Neural cell (in vitro differentiated cells): ENCODE measurements around the gene GLE1. TPM values are rescaled to one million over a fixed set of nuclear protein-coding genes. Genes with fewer than 3 reads are reported as not detected.
"Not testable (repeated sequence)": the region's sequence is repeated elsewhere in the genome, so short reads cannot be mapped to it uniquely, and the experiment has no call there.

Source experiments
- H2AFZ ChIP-seq: fragments of 200-600, 300-800 bp; sonication (generic), shearing (Covaris generic); 2 replicates; pipeline ENCODE4 v1.6.0; 2014; ENCODE audit warnings: low read depth, mild to moderate bottlenecking, antibody characterized with exemption, low read length, moderate library complexity
- H3F3A ChIP-seq: fragments of 200-600 bp; shearing (Covaris generic); 2 replicates; pipeline ENCODE4 v1.6.1; 2016; ENCODE audit warnings: mild to moderate bottlenecking, moderate library complexity, mixed read lengths, antibody characterized with exemption, low read length; ENCODE audit not compliant: insufficient read depth, poor library complexity, severe bottlenecking
- H3K27ac ChIP-seq: fragments of 200-600, 300-800 bp; sonication (generic), shearing (Covaris generic); 2 replicates; pipeline ENCODE4 v1.5.1; 2014; ENCODE audit warnings: mild to moderate bottlenecking, low read length, moderate library complexity
- H3K27me3 ChIP-seq: fragments of 300-800, 200-600 bp; sonication (generic), shearing (Covaris generic); 2 replicates; pipeline ENCODE4 v1.6.0; 2014; ENCODE audit warnings: mild to moderate bottlenecking, low read depth, low read length, moderate library complexity; ENCODE audit not compliant: insufficient read depth
- H3K36me3 ChIP-seq: fragments of 300-800, 200-600 bp; sonication (generic), shearing (Covaris generic); 2 replicates; pipeline ENCODE4 v1.5.1; 2014; ENCODE audit warnings: mild to moderate bottlenecking, antibody characterized with exemption, low read length, moderate library complexity; ENCODE audit not compliant: insufficient read depth
- H3K4me2 ChIP-seq: fragments of 300-800, 200-600 bp; sonication (generic), shearing (Covaris generic); 2 replicates; pipeline ENCODE4 v1.6.0; 2014; ENCODE audit warnings: mild to moderate bottlenecking, low read length
- H3K4me3 ChIP-seq: fragments of 300-800, 200-600 bp; sonication (generic), shearing (Covaris generic); 2 replicates; pipeline ENCODE4 v1.5.1; 2014; ENCODE audit warnings: mild to moderate bottlenecking, low read length, moderate library complexity
- H3K79me2 ChIP-seq: fragments of 200-600 bp; shearing (Covaris generic); replicated peaks from 2 replicates; pipeline ENCODE4 v1.6.0; 2014; ENCODE audit warnings: mild to moderate bottlenecking, low read length, moderate library complexity; ENCODE audit not compliant: insufficient read depth
- H3K9ac ChIP-seq: fragments of 300-800, 200-600 bp; sonication (generic), shearing (Covaris generic); 2 replicates; pipeline ENCODE4 v1.6.1; 2016; ENCODE audit warnings: mild to moderate bottlenecking, low read length, mixed read lengths
- H3K9me2 ChIP-seq: fragments of 200-600 bp; shearing (Covaris generic); 2 replicates; pipeline ENCODE4 v1.6.1; 2016; ENCODE audit warnings: mild to moderate bottlenecking, low read length, mixed read lengths; ENCODE audit not compliant: insufficient read depth
- H3K9me3 ChIP-seq: fragments of 200-600, 300-800 bp; sonication (generic), shearing (Covaris generic); 2 replicates; pipeline ENCODE4 v1.6.1; 2016; ENCODE audit warnings: mild to moderate bottlenecking, mixed run types, low read length, moderate library complexity, mixed read lengths
- H4K20me1 ChIP-seq: fragments of 200-600 bp; shearing (Covaris generic); 2 replicates; pipeline ENCODE4 v1.6.1; 2016; ENCODE audit warnings: mild to moderate bottlenecking, mixed run types; ENCODE audit not compliant: insufficient read depth
- EP300 ChIP-seq: fragments of 450-650 bp; conservative IDR thresholded peaks from 2 replicates; pipeline ENCODE4 v1.6.1; 2014; ENCODE audit warnings: antibody characterized with exemption, mild to moderate bottlenecking, moderate library complexity; ENCODE audit not compliant: poor library complexity, severe bottlenecking
- EZH2 ChIP-seq: fragments of 200-600, 300-800 bp; shearing (Covaris generic), sonication (generic); IDR thresholded peaks from 2 replicates; pipeline ENCODE4 v1.6.1; 2014; ENCODE audit warnings: antibody characterized with exemption, low read length, borderline replicate concordance, mild to moderate bottlenecking; ENCODE audit not compliant: insufficient read depth, poor library complexity, severe bottlenecking
- MXI1 ChIP-seq: fragments of 450-650 bp; conservative IDR thresholded peaks from 2 replicates; pipeline ENCODE4 v1.6.1; 2014; ENCODE audit warnings: antibody characterized with exemption, mild to moderate bottlenecking; ENCODE audit not compliant: poor library complexity, severe bottlenecking
- POLR2AphosphoS5 ChIP-seq: IDR thresholded peaks from 2 replicates; pipeline ENCODE4 v1.6.1; 2012
- RAD21 ChIP-seq: fragments of 450-650 bp; conservative IDR thresholded peaks from 2 replicates; pipeline ENCODE4 v1.6.1; 2014; ENCODE audit warnings: antibody characterized with exemption, mild to moderate bottlenecking, moderate library complexity
- SMC3 ChIP-seq: fragments of 450-650 bp; conservative IDR thresholded peaks from 2 replicates; pipeline ENCODE4 v1.6.1; 2014; ENCODE audit warnings: antibody characterized with exemption, mild to moderate bottlenecking, moderate library complexity; ENCODE audit not compliant: poor library complexity
- TAF1 ChIP-seq: IDR thresholded peaks from 2 replicates; pipeline ENCODE4 v1.6.1; 2012; ENCODE audit warnings: low read depth
- polyA plus RNA-seq: library from polyadenylated mRNA; depleted of rRNA; stranded (reverse); fragments of >200 nt; gene quantifications from 2 replicates; pipeline ENCODE4 v1.2.3, GENCODE V29; 2014
- TF ChIP-seq, protein P1 (sequence below): IDR thresholded peaks from 2 replicates; pipeline ENCODE4 v1.6.1; 2012; ENCODE audit warnings: borderline replicate concordance
- TF ChIP-seq, protein P2 (sequence below): fragments of 450-650 bp; IDR thresholded peaks from 2 replicates; pipeline ENCODE4 v1.5.1; 2014; ENCODE audit warnings: antibody characterized with exemption, mild to moderate bottlenecking, moderate library complexity; ENCODE audit not compliant: poor library complexity, severe bottlenecking

GLE1 gene
- polyA plus RNA-seq, 1 donor from 2014 or later: 29.6 TPM

DNA sequence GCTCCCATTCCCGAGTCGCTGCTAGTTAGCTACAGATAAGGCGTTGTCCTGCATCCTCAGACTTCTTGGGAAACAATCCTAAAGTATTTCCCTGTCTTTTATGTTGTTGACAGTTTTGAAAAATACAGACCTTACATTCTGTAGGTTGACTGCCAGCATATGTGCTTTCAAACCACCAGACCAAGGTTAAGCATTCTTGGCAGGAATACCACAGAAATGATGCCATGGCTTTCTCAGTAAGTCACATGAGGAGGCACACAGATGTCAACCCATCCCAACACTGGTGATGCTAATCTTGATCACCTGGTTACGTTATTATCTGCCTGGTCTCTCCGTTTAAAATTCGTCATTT is 871 bp downstream of the GLE1 start:
- no peaks in the 10 kb centered on the region for H3K9me3 ChIP-seq
- H2AFZ ChIP-seq: peak overlapping the region; percentile 81
- H3F3A ChIP-seq: no peaks in the 10 kb centered on the region
- no peaks in the 10 kb centered on the region for H3K9me2 ChIP-seq
- peak overlapping the region; percentile 45 for H3K4me2 ChIP-seq
- H3K79me2 ChIP-seq: peaks cover 8% of the 10 kb centered on the region
- no peaks in the 10 kb centered on the region for H4K20me1 ChIP-seq
- H3K4me3 ChIP-seq: peak overlapping the region; percentile 99
- no peaks in the 10 kb centered on the region for H3K36me3 ChIP-seq
- H3K27me3 ChIP-seq: no peaks in the 10 kb centered on the region
- TF ChIP-seq SMC3 (no peak), TAF1 (no peak), RAD21 (no peak), POLR2AphosphoS5 (no peak), EZH2 (no peak), EP300 (no peak), MXI1 (no peak)
- TF ChIP-seq, protein P1, sequence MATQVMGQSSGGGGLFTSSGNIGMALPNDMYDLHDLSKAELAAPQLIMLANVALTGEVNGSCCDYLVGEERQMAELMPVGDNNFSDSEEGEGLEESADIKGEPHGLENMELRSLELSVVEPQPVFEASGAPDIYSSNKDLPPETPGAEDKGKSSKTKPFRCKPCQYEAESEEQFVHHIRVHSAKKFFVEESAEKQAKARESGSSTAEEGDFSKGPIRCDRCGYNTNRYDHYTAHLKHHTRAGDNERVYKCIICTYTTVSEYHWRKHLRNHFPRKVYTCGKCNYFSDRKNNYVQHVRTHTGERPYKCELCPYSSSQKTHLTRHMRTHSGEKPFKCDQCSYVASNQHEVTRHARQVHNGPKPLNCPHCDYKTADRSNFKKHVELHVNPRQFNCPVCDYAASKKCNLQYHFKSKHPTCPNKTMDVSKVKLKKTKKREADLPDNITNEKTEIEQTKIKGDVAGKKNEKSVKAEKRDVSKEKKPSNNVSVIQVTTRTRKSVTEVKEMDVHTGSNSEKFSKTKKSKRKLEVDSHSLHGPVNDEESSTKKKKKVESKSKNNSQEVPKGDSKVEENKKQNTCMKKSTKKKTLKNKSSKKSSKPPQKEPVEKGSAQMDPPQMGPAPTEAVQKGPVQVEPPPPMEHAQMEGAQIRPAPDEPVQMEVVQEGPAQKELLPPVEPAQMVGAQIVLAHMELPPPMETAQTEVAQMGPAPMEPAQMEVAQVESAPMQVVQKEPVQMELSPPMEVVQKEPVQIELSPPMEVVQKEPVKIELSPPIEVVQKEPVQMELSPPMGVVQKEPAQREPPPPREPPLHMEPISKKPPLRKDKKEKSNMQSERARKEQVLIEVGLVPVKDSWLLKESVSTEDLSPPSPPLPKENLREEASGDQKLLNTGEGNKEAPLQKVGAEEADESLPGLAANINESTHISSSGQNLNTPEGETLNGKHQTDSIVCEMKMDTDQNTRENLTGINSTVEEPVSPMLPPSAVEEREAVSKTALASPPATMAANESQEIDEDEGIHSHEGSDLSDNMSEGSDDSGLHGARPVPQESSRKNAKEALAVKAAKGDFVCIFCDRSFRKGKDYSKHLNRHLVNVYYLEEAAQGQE: no peak
- TF ChIP-seq, protein P2, sequence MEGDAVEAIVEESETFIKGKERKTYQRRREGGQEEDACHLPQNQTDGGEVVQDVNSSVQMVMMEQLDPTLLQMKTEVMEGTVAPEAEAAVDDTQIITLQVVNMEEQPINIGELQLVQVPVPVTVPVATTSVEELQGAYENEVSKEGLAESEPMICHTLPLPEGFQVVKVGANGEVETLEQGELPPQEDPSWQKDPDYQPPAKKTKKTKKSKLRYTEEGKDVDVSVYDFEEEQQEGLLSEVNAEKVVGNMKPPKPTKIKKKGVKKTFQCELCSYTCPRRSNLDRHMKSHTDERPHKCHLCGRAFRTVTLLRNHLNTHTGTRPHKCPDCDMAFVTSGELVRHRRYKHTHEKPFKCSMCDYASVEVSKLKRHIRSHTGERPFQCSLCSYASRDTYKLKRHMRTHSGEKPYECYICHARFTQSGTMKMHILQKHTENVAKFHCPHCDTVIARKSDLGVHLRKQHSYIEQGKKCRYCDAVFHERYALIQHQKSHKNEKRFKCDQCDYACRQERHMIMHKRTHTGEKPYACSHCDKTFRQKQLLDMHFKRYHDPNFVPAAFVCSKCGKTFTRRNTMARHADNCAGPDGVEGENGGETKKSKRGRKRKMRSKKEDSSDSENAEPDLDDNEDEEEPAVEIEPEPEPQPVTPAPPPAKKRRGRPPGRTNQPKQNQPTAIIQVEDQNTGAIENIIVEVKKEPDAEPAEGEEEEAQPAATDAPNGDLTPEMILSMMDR: no peak
- peak overlapping the region; percentile 72 for H3K27ac ChIP-seq
- H3K9ac ChIP-seq: peak overlapping the region; percentile 83

DNA sequence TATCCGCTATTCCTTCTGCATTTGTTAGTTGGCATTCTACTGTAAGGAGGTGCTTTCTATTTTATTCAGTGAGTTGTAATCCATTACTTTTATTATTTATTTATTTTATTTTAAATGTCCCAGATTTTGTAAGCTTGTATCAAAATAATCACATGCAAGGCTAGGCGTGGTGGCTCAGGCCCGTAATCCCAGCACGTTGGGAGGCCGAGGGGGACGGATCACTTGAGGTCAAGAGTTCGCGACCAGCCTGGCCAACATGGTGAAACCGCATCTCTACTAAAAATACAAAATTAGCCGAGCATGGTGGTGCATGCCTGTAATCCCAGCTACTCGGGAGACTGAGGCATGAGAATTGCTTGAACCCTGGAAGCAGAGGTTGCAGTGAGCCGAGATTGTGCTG is 1.4 kb downstream of the GLE1 start:
- H3K36me3 ChIP-seq, H3K9me2 ChIP-seq, H4K20me1 ChIP-seq, H3F3A ChIP-seq, H3K79me2 ChIP-seq, H2AFZ ChIP-seq, H3K27ac ChIP-seq, H3K27me3 ChIP-seq, H3K9me3 ChIP-seq: not testable (repeated sequence)
- Histone ChIP-seq H3K4me2 (peak overlapping the region; percentile 45), H3K4me3 (peak overlapping the region; percentile 99), H3K9ac (peak overlapping the region; percentile 83)

DNA sequence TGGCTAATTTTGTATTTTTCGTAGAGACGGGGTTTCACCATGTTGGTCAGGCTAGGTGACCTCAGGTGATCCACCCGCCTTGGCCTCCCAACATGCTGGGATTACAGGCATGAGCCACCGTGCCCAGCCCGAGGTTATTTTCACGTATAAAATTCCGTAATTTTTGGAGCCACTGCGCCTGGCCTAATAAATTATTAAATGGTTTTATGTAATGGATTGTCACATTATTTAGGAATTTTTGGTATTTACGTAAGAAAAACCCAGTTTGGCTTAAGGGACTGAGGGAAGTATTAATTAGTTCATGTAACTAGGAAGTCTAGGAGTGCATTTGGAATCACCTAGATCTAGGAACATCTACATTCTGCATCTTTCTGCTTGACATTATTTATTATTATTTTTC is 8.3 kb downstream of the GLE1 start:
- Histone ChIP-seq H4K20me1 (no peaks in the 10 kb centered on the region), H3K36me3 (no peaks in the 10 kb centered on the region), H3K27me3 (no peaks in the 10 kb centered on the region), H3K9me3 (no peaks in the 10 kb centered on the region), H3K27ac (no peak overlapping the region), H3K4me2 (no peak overlapping the region), H3K9me2 (no peaks in the 10 kb centered on the region), H3K4me3 (no peak overlapping the region), H3K9ac (no peak overlapping the region), H3K79me2 (no peaks in the 10 kb centered on the region), H3F3A (no peaks in the 10 kb centered on the region), H2AFZ (no peak overlapping the region)
- no peak for TF ChIP-seq EP300
- TF ChIP-seq, protein P1: no peak
- TF ChIP-seq, protein P2: no peak
- no peak for TF ChIP-seq MXI1
- no peak for TF ChIP-seq SMC3
- TF ChIP-seq POLR2AphosphoS5: no peak
- no peak for TF ChIP-seq EZH2
- TF ChIP-seq TAF1: no peak
- TF ChIP-seq RAD21: no peak
